ENCODE measurements around the gene ARMC6. TPM values are rescaled to one million over a fixed set of nuclear protein-coding genes. Genes with fewer than 3 reads are reported as not detected.

ARMC6 gene
- total RNA-seq, 1 donor from 2014 or later: 33.3 TPM

DNA sequence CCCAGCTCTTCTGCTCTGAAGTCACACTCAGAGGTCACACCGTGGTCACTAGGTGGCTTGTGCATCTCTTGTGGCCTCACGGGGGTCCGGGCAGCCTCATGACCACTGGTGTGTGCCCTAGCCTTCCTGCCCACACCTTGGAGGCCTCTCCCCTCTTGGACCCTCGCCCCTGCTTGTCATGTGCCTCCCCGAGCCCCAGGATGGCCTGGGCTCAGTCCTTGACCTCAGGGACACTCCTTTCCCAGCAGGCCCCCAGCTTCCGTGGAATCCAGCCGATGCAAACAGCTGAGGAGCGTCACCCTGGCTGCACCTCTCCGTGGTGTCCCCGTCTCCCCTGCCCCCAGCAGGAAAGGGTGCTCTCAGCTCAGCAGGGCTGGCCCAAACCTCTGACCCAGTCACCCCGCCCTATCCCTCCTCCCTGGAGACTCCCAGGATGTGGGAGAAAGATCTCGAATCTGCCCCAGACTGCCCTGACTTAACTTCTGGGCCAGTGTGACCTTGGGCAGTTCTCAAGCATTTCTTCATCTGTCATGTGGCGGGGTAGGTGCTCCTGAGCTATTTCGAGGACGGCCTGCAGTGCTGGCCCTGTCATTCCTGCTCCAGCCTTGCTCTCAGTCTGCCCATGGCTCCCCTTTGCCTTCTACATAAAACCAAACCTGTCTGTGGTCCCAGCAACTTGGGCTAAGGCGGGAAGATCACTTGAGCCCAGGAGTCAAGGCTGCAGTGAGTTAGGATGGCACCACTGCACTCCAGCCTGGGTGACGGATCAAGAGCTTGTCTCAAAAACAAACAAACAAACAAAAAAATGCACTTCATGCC lies 25.8 kb downstream of the ARMC6 start:
- no peak for ATAC-seq (ENCODE audit: low read depth)
- POLR2A ChIA-PET: interaction anchor here (0.6 kb wide), 1 partner anchor 79 kb away, joined by 3 read pairs; the partner anchor contains the start of gene TMEM161A
- TF ChIP-seq, protein P1, sequence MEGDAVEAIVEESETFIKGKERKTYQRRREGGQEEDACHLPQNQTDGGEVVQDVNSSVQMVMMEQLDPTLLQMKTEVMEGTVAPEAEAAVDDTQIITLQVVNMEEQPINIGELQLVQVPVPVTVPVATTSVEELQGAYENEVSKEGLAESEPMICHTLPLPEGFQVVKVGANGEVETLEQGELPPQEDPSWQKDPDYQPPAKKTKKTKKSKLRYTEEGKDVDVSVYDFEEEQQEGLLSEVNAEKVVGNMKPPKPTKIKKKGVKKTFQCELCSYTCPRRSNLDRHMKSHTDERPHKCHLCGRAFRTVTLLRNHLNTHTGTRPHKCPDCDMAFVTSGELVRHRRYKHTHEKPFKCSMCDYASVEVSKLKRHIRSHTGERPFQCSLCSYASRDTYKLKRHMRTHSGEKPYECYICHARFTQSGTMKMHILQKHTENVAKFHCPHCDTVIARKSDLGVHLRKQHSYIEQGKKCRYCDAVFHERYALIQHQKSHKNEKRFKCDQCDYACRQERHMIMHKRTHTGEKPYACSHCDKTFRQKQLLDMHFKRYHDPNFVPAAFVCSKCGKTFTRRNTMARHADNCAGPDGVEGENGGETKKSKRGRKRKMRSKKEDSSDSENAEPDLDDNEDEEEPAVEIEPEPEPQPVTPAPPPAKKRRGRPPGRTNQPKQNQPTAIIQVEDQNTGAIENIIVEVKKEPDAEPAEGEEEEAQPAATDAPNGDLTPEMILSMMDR (IDR thresholded peaks at IDR 0.05): no peak
- intact Hi-C loops (cut with micrococcal nuclease): no loop called here
- Mint-ChIP-seq H3K27me3 (no peaks in the 10 kb centered on the region), H3K27ac (no peak overlapping the region), H3K9me3 (no peaks in the 10 kb centered on the region), H3K4me1 (peaks cover 14% of the 10 kb centered on the region), H3K4me3 (no peak overlapping the region), H3K36me3 (ENCODE audit: low read depth) (peaks cover 47% of the 10 kb centered on the region)
- no peak for DNase-seq
- CTCF ChIA-PET: no interaction called here

DNA sequence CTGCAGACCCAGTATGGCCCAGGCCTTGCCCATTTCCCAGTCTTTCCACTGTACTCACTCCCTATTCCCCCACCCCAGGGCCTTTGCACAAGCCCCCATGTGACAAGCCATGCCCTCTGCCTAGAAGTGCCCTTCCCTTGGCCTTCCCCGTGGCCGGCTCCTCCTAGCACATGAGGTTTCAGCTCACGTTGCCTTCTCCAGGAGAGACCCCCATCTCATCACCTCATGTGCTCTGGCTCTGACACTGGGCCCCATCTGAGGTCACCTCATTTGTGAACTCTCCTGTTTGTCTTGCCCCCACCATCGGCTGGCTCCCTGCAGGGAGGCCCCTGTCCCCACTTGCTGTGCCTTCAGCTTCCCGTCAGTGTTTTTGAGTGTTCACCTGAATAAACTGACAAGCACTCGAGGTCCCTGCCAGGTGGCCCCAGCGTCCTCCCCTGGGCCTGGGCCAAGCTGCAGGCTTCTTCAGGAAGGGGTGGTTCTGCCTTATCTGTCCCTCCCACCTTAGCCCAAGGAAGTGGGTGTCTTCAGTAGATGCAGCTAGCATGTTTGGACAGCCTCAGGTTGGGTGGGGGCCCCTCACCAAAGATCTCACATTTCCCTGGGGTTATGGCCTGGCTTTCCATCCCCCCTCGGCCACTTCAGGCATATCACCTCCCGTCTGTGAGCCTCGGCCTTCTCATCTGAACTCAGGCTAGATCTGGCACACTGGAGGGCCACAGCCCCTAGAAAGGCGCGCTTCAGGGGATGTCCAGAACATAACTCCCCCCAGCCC lies 26.6 kb downstream of the ARMC6 start:
- ChIA-PET POLR2A (interaction anchor here (0.6 kb wide), 1 partner anchor 78 kb away, joined by 3 read pairs; the partner anchor contains the start of gene TMEM161A), CTCF (no interaction called here)
- no peak overlapping the region for H3K27ac Mint-ChIP-seq
- H3K36me3 Mint-ChIP-seq (ENCODE audit: low read depth): peaks cover 46% of the 10 kb centered on the region
- intact Hi-C loops (cut with micrococcal nuclease): loop anchor here (5.0 to 10.0 kb wide), 3 partner anchors 143 to 605 kb away; partner anchors contain the start of genes ATP13A1, COPE, DDX49 and GATAD2A
- no peak for DNase-seq
- no peaks in the 10 kb centered on the region for H3K27me3 Mint-ChIP-seq
- no peaks in the 10 kb centered on the region for H3K9me3 Mint-ChIP-seq
- peaks cover 21% of the 10 kb centered on the region for H3K4me1 Mint-ChIP-seq
- no peak overlapping the region for H3K4me3 Mint-ChIP-seq
- no peak for ATAC-seq (ENCODE audit: low read depth)
- TF ChIP-seq, protein P1 (IDR thresholded peaks at IDR 0.05): no peak

DNA sequence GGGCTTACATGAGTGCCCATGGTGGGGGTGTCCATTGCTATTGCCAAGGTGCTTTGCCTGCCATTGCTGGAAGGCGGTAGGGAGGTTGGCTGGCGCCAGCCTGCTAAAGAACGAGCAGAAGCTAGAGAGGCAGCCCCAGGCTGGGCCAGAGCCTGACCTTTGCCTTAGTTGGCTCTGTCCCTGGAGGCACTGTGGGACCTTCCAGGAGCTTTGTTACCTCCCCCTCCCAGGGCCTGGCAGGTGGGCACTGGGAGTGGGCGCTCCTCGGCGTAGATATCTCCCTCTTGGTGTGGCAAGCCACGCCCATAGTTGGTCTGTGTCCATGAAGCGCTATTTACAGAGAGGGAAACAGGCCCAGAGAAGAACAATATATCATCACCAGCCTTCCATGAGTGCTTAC lies 28.1 kb downstream of the ARMC6 start:
- intact Hi-C loops (cut with micrococcal nuclease): loop anchor here (5.0 to 10.0 kb wide), 3 partner anchors 144 to 603 kb away; partner anchors contain the start of genes ATP13A1, COPE, DDX49 and GATAD2A
- Mint-ChIP-seq H3K4me1 (peaks cover 33% of the 10 kb centered on the region), H3K4me3 (no peak overlapping the region), H3K27me3 (no peaks in the 10 kb centered on the region), H3K36me3 (ENCODE audit: low read depth) (peaks cover 35% of the 10 kb centered on the region), H3K9me3 (no peaks in the 10 kb centered on the region), H3K27ac (no peak overlapping the region)
- ATAC-seq (ENCODE audit: low read depth) (no peak), DNase-seq (no peak)
- TF ChIP-seq, protein P1 (IDR thresholded peaks at IDR 0.05): no peak
- CTCF ChIA-PET: interaction anchor here (0.8 kb wide), 1 partner anchor 84 kb away, joined by 4 read pairs; no protein-coding TSS in a partner anchor
- POLR2A ChIA-PET: no interaction called here

DNA sequence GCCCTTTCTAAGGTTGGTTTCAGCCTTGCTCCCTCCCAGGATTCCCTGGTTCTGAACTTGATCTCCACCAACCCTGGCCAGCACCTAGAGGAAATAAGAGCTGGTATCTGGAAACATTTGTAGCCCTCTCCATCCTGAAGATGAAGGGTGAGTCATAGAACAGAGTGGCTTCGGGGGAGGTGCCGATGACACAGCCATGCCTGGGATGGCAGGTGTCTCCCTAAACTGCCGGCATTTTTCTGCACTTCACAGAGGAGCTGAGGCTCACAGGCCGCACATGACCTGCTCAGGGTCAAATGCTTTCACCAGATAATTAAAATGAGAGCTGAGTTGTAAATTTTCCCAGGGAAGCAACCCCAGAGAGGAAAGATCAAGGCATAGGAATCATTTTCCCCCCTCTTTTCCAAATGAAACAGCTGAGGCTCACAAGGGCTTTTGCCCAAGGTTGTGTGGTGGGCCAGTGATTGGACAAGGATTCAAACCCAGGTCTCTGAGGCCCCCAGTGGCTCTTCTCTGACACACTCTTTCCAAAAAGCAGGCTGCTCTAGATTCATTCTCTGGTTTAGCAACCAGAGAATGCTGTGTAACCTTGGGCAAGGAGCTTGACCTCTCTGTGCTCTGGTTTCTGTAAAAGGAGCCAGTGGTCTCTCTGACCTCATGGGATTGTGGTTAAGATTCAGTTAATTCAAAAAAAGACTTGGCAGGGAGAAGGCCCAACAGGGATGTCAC lies 29.2 kb downstream of the ARMC6 start:
- H3K27ac Mint-ChIP-seq: peak overlapping the region; percentile 77
- no peaks in the 10 kb centered on the region for H3K27me3 Mint-ChIP-seq
- ATAC-seq (ENCODE audit: low read depth): no peak
- CTCF ChIA-PET: interaction anchor here (1.3 to 2.2 kb wide), 2 partner anchors 8 to 10 kb away, joined by 6 read pairs; no protein-coding TSS in a partner anchor
- DNase-seq: no peak
- POLR2A ChIA-PET: interaction anchor here (0.6 to 1.3 kb wide), 4 partner anchors 115 to 143 kb away, joined by 3 to 6 read pairs (median 4); partner anchors contain the start of genes BORCS8, COPE, DDX49 and RFXANK
- H3K4me1 Mint-ChIP-seq: peaks cover 44% of the 10 kb centered on the region
- no peaks in the 10 kb centered on the region for H3K9me3 Mint-ChIP-seq
- peak overlapping the region; percentile 88 for H3K4me3 Mint-ChIP-seq
- TF ChIP-seq, protein P1 (IDR thresholded peaks at IDR 0.05): no peak
- intact Hi-C loops (cut with micrococcal nuclease): loop anchor here (1.0 to 10.0 kb wide), 8 partner anchors 29 to 602 kb away; partner anchors contain the start of genes ARMC6, ATP13A1, BORCS8 and COPE
- peaks cover 24% of the 10 kb centered on the region for H3K36me3 Mint-ChIP-seq (ENCODE audit: low read depth)
